Measurements from ENCODE around the gene AGFG2.
A peak's percentile ranks its signal among the peaks of the same experiment; 100 is the strongest.
"Not testable (repeated sequence)": the region's sequence is repeated elsewhere in the genome, so short reads cannot be mapped to it uniquely, and the experiment has no call there.

AGFG2 gene

DNA sequence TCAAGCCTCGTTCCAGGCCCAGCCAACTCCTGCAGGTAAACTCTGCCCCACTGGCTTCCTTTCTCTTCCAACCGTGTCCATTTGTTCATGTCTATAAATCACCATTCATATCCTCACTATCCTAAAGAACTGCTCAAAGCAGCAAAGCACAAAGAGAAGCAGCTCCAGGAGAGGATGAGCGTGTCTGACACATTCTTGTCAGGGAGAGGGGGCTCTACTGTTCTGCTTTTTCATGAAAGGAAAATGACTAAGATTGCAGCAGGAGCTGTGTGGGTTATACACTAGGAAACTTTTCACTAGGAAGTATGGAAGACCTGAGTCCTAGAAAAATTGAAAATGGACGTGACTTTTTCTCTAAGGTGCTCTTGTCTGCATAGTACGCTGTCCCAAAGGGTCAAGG, 16.7 kb downstream of the AGFG2 start:
- peaks cover 57% of the 10 kb centered on the region for H3K36me3 Mint-ChIP-seq (ENCODE audit: low read depth)
- H3K4me1 Mint-ChIP-seq (ENCODE audit: low read depth): peaks cover 10% of the 10 kb centered on the region
- H3K27ac Mint-ChIP-seq: no peak overlapping the region

DNA sequence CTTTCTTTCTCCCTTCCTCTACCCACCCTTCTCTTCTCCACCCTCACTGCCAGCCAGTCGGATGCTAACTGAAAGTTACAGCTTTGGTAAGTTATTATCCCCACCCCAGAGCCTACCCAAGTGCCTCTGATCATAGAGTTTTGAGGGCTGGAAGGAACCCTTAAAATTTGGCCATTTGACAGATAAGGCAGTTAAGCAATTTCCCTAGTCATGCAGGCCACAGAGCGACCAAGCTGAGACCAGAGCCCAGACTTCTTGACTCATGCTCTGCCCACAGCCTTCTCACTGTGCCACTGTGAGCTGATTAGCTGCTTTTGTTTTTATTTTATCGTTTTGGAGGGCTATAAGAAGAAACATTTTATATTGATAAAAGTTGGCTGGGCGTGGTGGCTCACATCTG, 17.5 kb downstream of the AGFG2 start:
- Mint-ChIP-seq H3K4me3 (no peak overlapping the region), H3K27me3 (no peaks in the 10 kb centered on the region), H3K9me3 (no peaks in the 10 kb centered on the region), H3K4me1 (ENCODE audit: low read depth) (peaks cover 9% of the 10 kb centered on the region), H3K36me3 (ENCODE audit: low read depth) (peaks cover 56% of the 10 kb centered on the region), H3K27ac (peak overlapping the region; percentile 41)

More for the DNA sequence above, 16.7 kb downstream of the AGFG2 start:
- Mint-ChIP-seq H3K9me3 (no peaks in the 10 kb centered on the region), H3K27me3 (no peaks in the 10 kb centered on the region), H3K4me3 (no peak overlapping the region)

DNA sequence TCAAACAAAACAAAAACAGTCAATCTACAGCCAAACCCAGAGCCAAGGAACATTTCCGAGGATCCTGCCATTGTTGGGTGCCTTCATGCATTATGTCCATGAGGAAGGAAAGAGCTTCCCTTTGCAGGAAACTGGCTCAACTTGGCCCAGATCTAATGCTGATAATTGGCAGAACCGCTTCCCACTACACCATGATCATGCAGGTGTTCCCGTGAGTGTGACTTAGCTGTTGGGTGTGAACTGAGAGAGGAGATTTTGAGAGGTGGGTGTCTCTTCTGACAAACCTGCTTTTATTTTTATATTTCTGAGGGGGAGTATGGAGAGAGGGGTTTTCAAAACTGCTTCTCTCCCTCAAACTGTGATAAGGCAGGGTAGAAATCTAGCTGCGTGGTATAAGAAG, 20.1 kb downstream of the AGFG2 start:
- no peaks in the 10 kb centered on the region for H3K9me3 Mint-ChIP-seq
- H3K4me1 Mint-ChIP-seq (ENCODE audit: low read depth): peaks cover 14% of the 10 kb centered on the region
- H3K27me3 Mint-ChIP-seq: no peaks in the 10 kb centered on the region
- H3K27ac Mint-ChIP-seq: peak overlapping the region; percentile 27
- H3K4me3 Mint-ChIP-seq: no peak overlapping the region
- peaks cover 57% of the 10 kb centered on the region for H3K36me3 Mint-ChIP-seq (ENCODE audit: low read depth)

DNA sequence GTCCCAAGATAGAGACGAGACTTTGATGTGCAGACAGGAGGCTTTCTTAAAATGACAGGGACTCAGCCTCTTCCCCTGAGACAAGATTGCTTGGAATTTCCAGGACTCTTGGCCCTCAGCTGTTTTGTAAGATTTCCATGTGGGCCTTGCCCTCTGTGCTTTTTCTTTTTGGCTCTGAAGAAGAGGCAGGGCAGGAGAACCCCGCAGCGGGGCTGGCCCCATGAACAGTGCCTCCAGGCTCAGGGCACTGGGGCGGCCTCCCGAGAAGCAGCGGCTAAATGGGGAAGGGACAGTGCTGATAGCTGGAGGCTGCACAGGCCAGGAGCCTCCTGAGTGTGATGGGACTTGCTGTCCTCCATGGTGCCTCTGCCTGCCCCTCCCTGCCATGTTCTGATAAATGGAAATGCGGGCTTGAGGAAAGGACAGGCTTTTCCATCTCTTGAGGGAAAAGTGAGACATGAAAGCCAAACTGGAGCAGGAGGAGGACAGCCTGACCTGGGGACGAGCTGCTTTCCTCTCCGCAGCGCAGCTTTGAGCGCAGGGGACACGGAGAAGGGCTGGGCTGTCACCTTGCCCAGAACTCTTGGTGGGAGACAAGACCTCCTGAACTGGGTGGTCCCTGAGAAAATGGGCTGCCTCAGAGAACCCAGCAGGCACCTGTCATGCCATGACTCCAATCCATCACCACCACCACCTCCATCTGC, 22.6 kb downstream of the AGFG2 start:
- Mint-ChIP-seq H3K36me3 (ENCODE audit: low read depth) (peaks cover 41% of the 10 kb centered on the region), H3K4me1 (ENCODE audit: low read depth) (peaks cover 13% of the 10 kb centered on the region), H3K4me3 (no peak overlapping the region)

DNA sequence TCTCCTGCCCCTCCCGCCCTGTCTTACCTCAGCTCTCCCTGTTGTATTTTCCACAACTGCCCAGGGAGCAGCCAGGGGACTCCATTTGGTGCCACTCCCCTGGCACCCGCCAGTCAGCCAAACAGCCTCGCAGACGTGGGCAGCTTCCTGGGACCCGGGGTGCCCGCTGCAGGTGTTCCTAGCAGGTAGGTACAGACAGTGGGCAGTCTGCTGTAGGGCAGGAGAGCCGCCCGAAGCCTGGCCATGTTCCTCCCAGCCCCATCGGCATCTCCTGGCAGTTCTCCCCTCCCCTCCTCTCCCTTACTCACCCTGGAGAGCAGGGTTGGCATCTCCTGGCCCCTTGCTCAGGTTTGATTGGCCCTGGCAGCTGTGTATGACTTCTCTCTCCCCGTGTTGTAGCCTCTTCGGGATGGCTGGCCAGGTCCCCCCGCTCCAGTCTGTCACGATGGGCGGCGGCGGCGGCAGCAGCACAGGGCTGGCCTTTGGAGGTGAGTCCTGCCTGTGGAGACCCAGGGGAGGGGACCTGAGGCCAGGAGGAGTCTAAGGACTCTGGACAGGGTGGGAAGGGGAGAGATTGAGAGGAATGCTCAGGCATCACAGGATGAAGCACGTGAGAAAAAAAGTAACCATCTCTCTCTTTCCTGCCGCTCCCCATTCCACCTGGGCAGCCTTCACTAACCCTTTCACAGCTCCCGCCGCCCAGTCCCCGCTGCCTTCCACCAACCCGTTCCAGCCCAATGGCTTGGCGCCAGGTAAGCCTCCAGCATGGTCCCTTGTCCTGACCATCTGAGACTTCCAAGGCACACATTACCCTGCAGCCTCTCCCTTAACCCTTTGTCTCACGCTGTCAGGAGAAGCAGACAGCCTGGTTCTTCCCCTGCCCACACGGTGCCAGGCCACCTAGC, 23.4 kb downstream of the AGFG2 start:
- Mint-ChIP-seq H3K4me3 (no peak overlapping the region), H3K9me3 (no peaks in the 10 kb centered on the region), H3K4me1 (ENCODE audit: low read depth) (peaks cover 13% of the 10 kb centered on the region), H3K27ac (no peak overlapping the region), H3K36me3 (ENCODE audit: low read depth) (peaks cover 33% of the 10 kb centered on the region), H3K27me3 (no peaks in the 10 kb centered on the region)

More for the DNA sequence above, 22.6 kb downstream of the AGFG2 start:
- Mint-ChIP-seq H3K27ac (no peak overlapping the region), H3K27me3 (no peaks in the 10 kb centered on the region), H3K9me3 (no peaks in the 10 kb centered on the region)

DNA sequence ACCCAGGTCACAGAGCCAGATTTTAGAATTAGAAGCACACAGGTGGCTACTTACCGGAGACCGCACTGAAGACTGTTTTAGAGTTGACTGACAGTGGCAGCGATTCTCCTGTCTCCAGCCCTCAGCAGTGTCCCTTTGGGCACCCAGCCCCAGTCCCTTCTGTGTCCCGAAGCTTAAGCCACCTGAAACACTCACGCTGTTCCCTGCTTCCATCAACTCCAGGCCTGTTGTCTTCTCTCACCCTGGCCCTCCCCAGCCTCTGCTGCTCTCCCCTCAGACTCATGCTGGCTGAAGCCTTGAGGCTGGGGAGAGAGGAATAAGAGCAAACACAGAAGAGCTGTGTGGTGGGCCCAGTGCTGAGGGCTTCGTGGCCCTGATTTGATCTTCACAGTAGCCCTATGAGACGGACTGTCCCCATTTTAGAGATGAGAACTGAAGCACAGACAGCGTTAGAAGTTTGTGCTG, 24.1 kb downstream of the AGFG2 start:
- Mint-ChIP-seq H3K27me3 (no peaks in the 10 kb centered on the region), H3K4me3 (no peak overlapping the region), H3K36me3 (ENCODE audit: low read depth) (peaks cover 30% of the 10 kb centered on the region), H3K4me1 (ENCODE audit: low read depth) (peaks cover 19% of the 10 kb centered on the region), H3K27ac (no peak overlapping the region), H3K9me3 (no peaks in the 10 kb centered on the region)

DNA sequence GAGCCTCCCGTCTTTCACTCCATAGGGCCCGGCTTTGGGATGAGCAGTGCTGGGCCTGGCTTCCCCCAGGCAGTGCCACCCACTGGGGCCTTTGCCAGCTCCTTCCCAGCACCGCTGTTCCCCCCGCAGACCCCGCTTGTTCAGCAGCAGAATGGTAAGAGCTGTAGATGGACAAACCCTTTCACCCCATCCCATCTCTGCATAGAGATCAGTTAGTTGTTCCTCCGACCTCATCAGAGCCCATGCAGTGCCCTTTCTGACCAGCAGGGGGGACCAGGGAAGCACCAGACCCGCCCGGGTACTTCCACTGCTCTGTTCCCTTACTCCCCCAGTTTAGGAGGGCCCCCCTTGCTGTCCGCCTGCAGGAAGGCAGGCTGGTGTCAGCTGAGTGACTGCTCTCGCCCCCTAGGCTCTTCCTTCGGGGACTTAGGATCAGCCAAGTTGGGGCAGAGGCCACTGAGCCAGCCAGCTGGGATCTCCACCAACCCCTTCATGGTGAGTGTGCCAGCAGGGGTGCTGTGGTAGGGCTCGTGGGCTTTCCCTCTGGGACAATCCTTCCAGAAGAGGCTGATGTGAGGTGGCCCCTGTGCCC, 24.9 kb downstream of the AGFG2 start:
- Mint-ChIP-seq H3K27ac (no peak overlapping the region), H3K27me3 (no peaks in the 10 kb centered on the region), H3K4me1 (ENCODE audit: low read depth) (peaks cover 25% of the 10 kb centered on the region), H3K36me3 (ENCODE audit: low read depth) (peaks cover 30% of the 10 kb centered on the region), H3K4me3 (no peak overlapping the region), H3K9me3 (no peaks in the 10 kb centered on the region)

DNA sequence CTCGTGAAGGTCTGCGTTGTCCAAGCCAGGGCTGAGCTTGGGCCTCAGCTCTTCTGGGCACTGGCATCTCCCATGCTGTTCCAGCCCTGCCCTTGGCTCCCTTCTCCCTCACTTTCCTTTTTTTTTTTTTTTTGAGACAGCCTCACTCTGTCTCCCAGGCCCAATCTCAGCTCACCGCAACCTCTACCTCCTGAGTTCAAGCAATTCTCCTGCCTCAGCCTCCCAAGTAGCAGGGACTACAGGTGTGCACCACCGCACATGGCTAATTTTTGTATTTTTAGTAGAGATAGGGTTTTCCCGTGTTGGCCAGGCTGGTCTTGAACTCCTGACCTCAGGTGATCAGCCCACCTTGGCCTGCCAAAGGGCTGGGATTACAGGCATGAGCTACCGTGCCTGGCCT, 25.4 kb downstream of the AGFG2 start:
- H3K27ac Mint-ChIP-seq: not testable (repeated sequence)
- peaks cover 25% of the 10 kb centered on the region for H3K4me1 Mint-ChIP-seq (ENCODE audit: low read depth)

DNA sequence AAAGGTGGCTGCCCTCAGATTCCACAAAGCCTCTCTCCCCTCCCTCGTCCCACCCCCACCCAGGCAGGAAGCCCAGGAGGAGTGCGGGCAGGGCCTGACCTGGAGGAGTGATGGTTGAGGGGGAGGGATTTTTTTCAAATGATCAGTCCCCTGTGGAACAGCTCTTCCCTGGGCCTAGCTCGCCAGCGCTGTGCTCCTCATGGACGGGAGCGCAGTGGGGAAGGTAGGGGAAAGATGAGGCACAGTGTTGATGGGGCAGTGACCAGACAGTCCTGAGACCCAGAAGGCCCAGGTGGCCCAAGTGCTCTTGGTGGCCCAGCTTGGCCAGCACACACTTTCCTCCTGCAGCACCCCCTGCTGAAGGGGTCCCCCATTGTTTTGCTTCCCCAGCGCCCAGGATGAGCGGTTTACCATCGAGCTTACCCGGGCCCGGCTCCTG, 26.1 kb downstream of the AGFG2 start:
- Mint-ChIP-seq H3K27me3 (no peaks in the 10 kb centered on the region), H3K27ac (no peak overlapping the region), H3K36me3 (ENCODE audit: low read depth) (peaks cover 20% of the 10 kb centered on the region), H3K9me3 (no peaks in the 10 kb centered on the region), H3K4me3 (no peak overlapping the region), H3K4me1 (ENCODE audit: low read depth) (peaks cover 28% of the 10 kb centered on the region)

More for the DNA sequence above, 25.4 kb downstream of the AGFG2 start:
- H3K4me3 Mint-ChIP-seq, H3K27me3 Mint-ChIP-seq, H3K9me3 Mint-ChIP-seq: not testable (repeated sequence)
- H3K36me3 Mint-ChIP-seq (ENCODE audit: low read depth): peaks cover 26% of the 10 kb centered on the region

DNA sequence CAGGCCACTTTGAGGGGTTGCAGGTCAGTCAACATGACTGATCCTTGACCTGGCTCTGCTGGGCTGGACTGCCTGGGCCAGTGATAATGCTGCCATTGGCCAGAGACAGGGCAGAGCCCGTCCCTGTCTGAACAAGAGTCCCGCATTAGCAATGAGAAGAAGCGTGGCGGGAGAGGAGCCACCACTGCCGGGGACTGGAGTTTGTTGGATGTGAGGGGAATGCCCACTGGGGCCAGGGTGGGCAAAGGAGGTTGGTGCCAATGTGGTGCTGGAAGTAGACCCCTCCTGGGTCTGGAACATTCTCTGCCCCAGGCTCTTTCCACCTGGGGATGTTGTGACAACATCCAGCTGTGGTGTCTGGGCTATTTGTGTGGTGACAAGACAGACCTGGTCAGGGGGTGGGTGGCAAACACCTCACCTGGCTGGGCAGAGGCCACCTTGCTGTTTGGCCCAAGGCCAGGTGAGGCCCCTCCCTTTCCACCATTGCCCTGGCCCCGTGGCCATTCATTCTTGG, 27.1 kb downstream of the AGFG2 start:
- H3K9me3 Mint-ChIP-seq: no peaks in the 10 kb centered on the region
- no peak overlapping the region for H3K4me3 Mint-ChIP-seq
- peak overlapping the region; percentile 40 for H3K27ac Mint-ChIP-seq
- H3K27me3 Mint-ChIP-seq: no peaks in the 10 kb centered on the region
- H3K4me1 Mint-ChIP-seq (ENCODE audit: low read depth): peaks cover 35% of the 10 kb centered on the region
- peaks cover 20% of the 10 kb centered on the region for H3K36me3 Mint-ChIP-seq (ENCODE audit: low read depth)

DNA sequence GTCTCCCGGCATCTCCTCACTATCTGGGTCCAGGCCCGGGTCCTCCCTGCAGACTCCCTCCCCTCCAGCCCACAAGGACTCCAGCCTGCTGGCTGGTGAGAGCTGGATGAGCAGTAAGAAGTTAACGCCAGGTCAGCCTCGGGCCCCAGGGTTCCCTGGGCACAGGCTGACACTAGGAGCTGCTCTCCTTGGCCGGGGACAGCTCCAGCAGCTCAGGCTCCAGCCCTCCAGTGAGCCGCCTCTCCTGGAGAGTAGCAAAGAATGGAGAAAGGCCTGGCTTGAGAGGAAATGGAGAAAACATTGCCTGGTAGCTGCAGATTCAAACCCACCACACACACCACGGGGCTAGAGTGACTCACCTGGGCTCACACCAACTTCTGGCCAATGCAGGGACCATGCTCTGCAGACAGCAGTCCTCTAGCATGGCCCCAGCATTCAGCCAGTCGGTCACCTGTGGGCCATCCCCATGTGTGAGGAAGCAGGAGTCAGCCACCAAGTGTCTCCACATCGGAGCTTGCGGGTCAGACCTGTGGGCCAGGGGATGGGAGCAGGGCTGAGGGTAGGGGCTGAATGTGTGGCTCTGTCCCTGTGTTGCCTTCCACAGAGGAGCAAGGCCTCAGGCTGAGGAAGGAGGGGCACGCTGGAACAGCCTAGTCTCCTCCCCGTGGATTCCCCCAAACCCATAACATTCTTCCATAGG, 28.2 kb downstream of the AGFG2 start:
- H3K27me3 Mint-ChIP-seq: no peaks in the 10 kb centered on the region
- H3K4me3 Mint-ChIP-seq: no peak overlapping the region
- H3K9me3 Mint-ChIP-seq: no peaks in the 10 kb centered on the region
- H3K27ac Mint-ChIP-seq: no peak overlapping the region
- H3K36me3 Mint-ChIP-seq (ENCODE audit: low read depth): peaks cover 20% of the 10 kb centered on the region
- peaks cover 43% of the 10 kb centered on the region for H3K4me1 Mint-ChIP-seq (ENCODE audit: low read depth)

DNA sequence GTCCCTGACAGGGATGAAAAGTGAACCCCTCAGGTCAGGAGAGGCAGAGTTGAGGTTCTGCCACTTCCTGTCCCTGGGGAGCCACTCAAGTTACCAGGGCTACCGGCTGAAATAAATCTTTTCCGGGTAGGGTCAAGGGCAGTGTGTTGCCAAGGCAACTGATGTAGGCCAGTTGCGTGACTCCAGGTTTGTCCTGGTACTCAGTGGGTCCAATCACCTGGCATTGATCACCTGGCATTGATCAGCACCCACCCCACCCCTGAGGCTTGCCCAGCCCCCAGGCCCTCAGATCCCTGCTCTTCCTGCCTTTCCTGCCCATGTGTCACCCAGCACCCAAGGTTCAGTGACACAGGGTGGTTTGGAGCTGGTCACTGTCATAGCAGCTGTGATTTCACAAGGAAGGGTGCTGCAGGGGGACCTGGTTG, 28.8 kb downstream of the AGFG2 start:
- H3K4me1 Mint-ChIP-seq (ENCODE audit: low read depth): peaks cover 43% of the 10 kb centered on the region
- H3K27me3 Mint-ChIP-seq: no peaks in the 10 kb centered on the region
- H3K4me3 Mint-ChIP-seq: no peak overlapping the region

DNA sequence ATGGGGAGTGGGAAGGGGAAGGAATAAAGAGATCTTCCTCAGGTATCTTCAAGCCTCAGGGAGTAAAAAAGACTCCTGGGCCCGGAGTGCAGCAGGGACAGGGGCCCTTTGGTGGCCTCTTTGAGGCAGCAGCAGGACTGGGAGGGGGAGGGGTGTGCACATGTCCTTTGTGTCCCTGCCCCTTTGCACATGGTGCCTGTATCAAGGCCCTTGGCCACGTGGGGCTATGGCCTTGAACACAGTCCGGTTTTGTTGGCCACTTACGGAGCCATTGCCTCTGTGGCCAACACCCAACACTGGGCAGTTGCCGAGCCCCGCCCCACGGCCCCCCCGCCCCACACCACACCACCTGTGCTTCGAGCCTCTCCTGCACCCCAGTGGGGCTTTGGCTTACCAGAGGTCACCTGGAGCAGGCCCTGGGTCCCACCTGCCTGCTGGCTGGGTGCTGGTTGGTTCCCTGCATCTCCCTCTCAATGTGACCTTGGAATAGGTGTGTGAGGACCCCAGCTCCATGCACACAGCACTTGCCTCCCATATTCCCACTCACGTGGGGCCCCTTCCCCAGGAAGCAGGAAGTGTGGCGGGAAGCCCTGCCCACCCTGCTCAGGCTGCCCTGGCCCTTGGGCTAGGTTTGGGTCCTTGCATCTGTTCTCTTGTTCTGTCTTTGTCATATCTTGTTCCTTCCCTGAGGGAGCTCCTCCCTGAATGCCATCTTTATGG, 29.3 kb downstream of the AGFG2 start:
- Mint-ChIP-seq H3K27me3 (no peaks in the 10 kb centered on the region), H3K4me3 (no peak overlapping the region), H3K4me1 (ENCODE audit: low read depth) (peaks cover 43% of the 10 kb centered on the region), H3K27ac (peak overlapping the region; percentile 70), H3K36me3 (ENCODE audit: low read depth) (peaks cover 9% of the 10 kb centered on the region), H3K9me3 (no peaks in the 10 kb centered on the region)

More for the DNA sequence above, 28.8 kb downstream of the AGFG2 start:
- no peaks in the 10 kb centered on the region for H3K9me3 Mint-ChIP-seq
- peaks cover 15% of the 10 kb centered on the region for H3K36me3 Mint-ChIP-seq (ENCODE audit: low read depth)
- peak overlapping the region; percentile 70 for H3K27ac Mint-ChIP-seq

Data from stimulated activated naive CD8-positive, alpha-beta T cell treated with anti-CD3 and anti-CD28 coated beads, Interleukin-15, Interleukin-2, amounts not matched to agents 100 ng/mL and 50 ng/mL, for 24 hours (primary cell).